UCSD-AML1 (cell line): ENCODE results near the gene SPACA4.
"Not testable (repeated sequence)": the region's sequence is repeated elsewhere in the genome, so short reads cannot be mapped to it uniquely, and the experiment has no call there.

Experiments used
- DNase-seq: peaks from one replicate; lab custom pipeline; 2025; ENCODE audit not compliant: unreplicated experiment; lab: John Stamatoyannopoulos, UW

SPACA4 gene

GRCh38 chr19:48606463-48607358 lies at the start of gene SPACA4:
Gene SPACA4, plus strand, starts transcription at chr19:48606742. Its CDS starts 237 bp downstream, at chr19:48606979.
- no peak for DNase-seq

GRCh38 chr19:48556825-48557224 lies 49.7 kb upstream of the SPACA4 start:
- DNase-seq: no peak

- peak; percentile 55 for DNase-seq
Observed at GRCh38 chr19:48558018-48558684, 48.4 kb upstream of the SPACA4 start.

- DNase-seq: no peak
Observed at GRCh38 chr19:48560095-48560530, 46.4 kb upstream of the SPACA4 start.

- no peak for DNase-seq
Observed at GRCh38 chr19:48561412-48561811, 45.1 kb upstream of the SPACA4 start.

GRCh38 chr19:48565090-48565489 lies 41.5 kb upstream of the SPACA4 start:
- no peak for DNase-seq

- DNase-seq: peak; percentile 26
Observed at GRCh38 chr19:48568345-48568886, 38.1 kb upstream of the SPACA4 start.

GRCh38 chr19:48569814-48570213 lies 36.7 kb upstream of the SPACA4 start:
- DNase-seq: no peak

GRCh38 chr19:48571378-48572162 lies 35.0 kb upstream of the SPACA4 start:
- DNase-seq: no peak

GRCh38 chr19:48573163-48573505 lies 33.4 kb upstream of the SPACA4 start:
- no peak for DNase-seq

- no peak for DNase-seq
Observed at GRCh38 chr19:48575931-48576622, 30.5 kb upstream of the SPACA4 start.

GRCh38 chr19:48577908-48578307 lies 28.6 kb upstream of the SPACA4 start:
- DNase-seq: not testable (repeated sequence)

GRCh38 chr19:48578891-48579290 lies 27.7 kb upstream of the SPACA4 start:
- no peak for DNase-seq

- no peak for DNase-seq
Observed at GRCh38 chr19:48582168-48582567, 24.4 kb upstream of the SPACA4 start.

- DNase-seq: no peak
Observed at GRCh38 chr19:48587387-48587786, 19.2 kb upstream of the SPACA4 start.

GRCh38 chr19:48588670-48589401 lies 17.7 kb upstream of the SPACA4 start:
- peak; percentile 87 for DNase-seq

GRCh38 chr19:48591021-48591420 lies 15.5 kb upstream of the SPACA4 start:
- no peak for DNase-seq

- DNase-seq: no peak
Observed at GRCh38 chr19:48595171-48595570, 11.4 kb upstream of the SPACA4 start.

GRCh38 chr19:48595833-48596232 lies 10.7 kb upstream of the SPACA4 start:
- DNase-seq: no peak

- no peak for DNase-seq
Observed at GRCh38 chr19:48596237-48596636, 10.3 kb upstream of the SPACA4 start.
